HepG2 (cell line): ENCODE data around the gene PYGO2.

ENCODE experiments used
- GABPA ChIP-seq, 2 experiments: IDR thresholded peaks; 2 replicates each; pipeline ENCODE4 v1.6.1; 2011 to 2016; ENCODE audit warnings: low read depth in 2 of 2, low read length in 1 of 2, missing biosample characterization in 1 of 2, missing genetic modification characterization in 1 of 2
- NR3C1 ChIP-seq: sonication (generic); formaldehyde crosslinking; IDR thresholded peaks from 2 replicates; pipeline ENCODE4 v1.4.0; 2020; ENCODE audit warnings: missing genetic modification reagents
- POLR2A ChIP-seq, 2 experiments: IDR thresholded peaks; 2 replicates each; pipeline ENCODE4 v1.6.1; 2011; ENCODE audit warnings: low read depth in 2 of 2, low read length in 2 of 2, mild to moderate bottlenecking in 1 of 2, moderate library complexity in 1 of 2; ENCODE audit not compliant: insufficient read depth in 1 of 2
- TBL1XR1 ChIP-seq: fragments of 150-350 bp; IDR thresholded peaks from 2 replicates; pipeline ENCODE4 v1.6.1; 2014; ENCODE audit warnings: borderline replicate concordance, low read length; ENCODE audit not compliant: partially characterized antibody

DNA sequence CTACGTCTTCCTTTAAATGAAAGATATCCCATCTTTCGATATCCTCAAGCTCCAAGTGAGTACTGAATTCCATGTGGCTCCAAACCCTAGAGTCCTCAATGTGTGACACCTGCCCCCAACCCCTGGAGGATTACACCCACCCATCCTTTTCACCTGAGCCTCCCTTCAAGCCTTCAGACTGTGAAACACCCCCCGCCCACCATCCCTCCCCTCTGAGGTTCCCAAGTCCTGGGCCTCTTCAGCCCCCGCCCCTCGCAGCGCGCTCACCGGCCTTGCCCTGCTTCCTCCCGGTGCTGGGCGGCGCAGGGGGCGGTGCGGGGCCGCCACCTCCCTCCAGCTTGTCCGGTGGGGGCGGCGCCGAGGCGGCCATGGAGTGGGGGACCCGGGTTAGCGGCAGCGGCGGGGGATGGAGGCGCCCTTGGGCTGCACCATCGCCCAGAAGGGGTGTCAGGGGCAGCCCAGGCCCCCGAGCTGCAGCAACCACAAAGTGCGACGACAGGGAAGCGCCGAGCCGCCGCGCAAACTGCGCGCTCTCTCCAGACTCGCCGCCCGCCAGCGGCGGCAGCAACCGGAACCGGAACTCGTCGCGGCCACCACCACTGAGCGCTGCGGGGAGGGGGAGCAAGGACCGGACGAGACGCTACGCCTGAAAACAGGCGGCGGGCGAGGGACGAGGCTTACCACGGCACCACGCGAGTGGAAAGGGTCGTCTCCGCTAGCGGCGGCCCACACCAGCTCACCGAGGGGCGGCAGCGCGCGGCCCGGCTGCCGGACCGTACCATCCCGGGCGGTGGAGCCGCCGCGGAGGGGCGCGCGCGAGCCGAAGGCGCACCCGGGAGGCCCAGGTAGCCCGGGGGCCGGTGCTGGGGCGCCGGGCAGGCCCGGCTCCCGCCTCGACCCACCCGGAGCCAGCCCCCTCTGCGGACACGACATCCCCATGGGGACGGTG is at the start of gene PYGO2:
- TF ChIP-seq TBL1XR1 = no peak
- peak; percentile 72 to 84 for TF ChIP-seq POLR2A (IDR thresholded peaks at IDR 0.05; ENCODE audit: insufficient read depth in 1 of 2, low read depth in 2 of 2, low read length in 2 of 2)
- TF ChIP-seq NR3C1 = no peak
- TF ChIP-seq GABPA (IDR thresholded peaks at IDR 0.05; ENCODE audit: low read depth, low read length) = peak; percentile 95
- TF ChIP-seq GABPA (CRISPR knock-in tag; IDR thresholded peaks at IDR 0.05; ENCODE audit: low read depth) = peak; percentile 92
